NCI-H345 treated with DMSO at 0.1 percent for 48 hours (cell line): ENCODE results near the gene ID4.
"Not testable (repeated sequence)": the region's sequence is repeated elsewhere in the genome, so short reads cannot be mapped to it uniquely, and the experiment has no call there.

Experiments
- DNase-seq: peaks from one replicate; lab custom pipeline; 2025; ENCODE audit not compliant: unreplicated experiment; lab: John Stamatoyannopoulos, UW

Gene ID4

GRCh38 chr6:19831358-19831757 is 5.8 kb upstream of the ID4 start:
- no peak for DNase-seq

DNA sequence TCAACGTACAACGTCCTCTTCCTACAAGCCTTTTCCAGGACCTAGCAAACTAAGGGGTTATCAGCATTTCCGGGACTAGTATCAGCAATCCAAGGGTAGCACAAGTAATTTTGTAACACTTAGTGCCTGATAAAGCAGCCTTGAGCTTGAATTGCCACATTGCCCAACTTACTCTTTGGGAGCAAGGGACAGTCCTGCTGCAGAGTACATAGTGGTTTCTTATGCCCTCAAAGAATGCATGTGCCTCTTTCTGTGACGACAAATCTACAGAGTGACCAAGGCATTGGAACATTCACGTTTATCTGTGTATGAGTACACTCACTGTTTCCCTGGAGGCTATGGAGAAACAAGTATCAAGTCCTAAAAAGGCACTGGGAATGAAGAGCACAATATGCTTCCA is 3.2 kb upstream of the ID4 start:
- no peak for DNase-seq

DNA sequence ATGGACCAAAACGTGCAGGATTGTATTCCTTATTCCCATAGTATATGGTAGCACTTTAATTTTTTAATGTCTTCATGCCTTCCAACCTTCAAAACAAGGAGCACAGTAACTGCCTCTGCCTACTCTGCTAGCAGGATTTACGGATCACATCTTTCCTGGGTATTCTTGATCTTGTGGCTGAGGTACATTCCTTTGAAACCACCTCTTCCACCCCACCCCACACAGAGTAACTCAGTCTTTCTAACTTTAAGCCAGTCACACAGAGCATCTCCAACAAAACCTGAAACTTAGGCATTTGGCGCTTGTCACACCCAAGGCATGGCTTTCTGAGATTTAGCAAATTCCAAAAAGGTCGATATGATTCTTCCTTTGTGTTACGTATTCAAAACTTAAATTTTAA is 2.3 kb upstream of the ID4 start:
- DNase-seq = no peak

- DNase-seq = no peak
Measured at GRCh38 chr6:19835605-19836004, 1.6 kb upstream of the ID4 start.

GRCh38 chr6:19837511-19838441 is 606 bp downstream of the ID4 start:
- DNase-seq = no peak

DNA sequence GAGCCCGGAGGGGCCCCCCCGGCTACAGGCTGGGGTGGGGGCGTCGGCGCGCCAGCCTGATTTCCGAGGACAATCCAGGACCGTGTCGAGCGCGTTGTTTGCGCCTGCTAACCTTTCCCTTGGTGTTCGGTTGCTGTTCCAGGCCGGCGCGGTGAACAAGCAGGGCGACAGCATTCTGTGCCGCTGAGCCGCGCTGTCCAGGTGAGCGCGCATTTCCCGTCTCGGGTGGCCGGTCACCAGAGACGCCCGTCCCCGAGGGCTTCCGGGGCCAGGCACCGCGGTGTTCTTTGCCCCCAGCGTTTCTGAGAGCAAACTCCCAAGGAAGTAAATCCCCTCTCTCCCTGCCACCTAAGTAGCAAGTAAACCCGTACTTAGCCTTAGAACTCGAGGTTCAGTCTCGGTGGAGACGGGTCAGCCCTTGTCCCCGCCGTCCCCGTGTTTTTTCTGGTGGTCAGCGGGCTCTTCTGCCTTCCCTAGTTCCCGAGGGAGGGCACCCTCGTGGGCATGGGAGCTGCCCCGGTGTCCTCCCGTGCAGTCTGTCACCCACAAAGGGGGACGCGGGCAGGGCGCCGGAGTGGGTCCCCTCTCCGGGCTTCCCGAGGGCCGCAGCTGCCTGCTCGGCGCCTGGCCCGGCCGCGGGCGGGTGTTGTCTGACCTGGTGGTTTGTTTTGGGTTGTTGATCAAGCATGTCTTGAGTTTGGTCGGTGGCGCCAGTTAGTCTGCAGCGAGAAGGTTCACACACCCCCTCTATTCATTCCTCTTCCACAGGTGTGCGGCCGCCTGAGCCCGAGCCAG is 1.5 kb downstream of the ID4 start:
- DNase-seq = peak; percentile 43

GRCh38 chr6:19839237-19839546 is 2.0 kb downstream of the ID4 start:
- no peak for DNase-seq

DNA sequence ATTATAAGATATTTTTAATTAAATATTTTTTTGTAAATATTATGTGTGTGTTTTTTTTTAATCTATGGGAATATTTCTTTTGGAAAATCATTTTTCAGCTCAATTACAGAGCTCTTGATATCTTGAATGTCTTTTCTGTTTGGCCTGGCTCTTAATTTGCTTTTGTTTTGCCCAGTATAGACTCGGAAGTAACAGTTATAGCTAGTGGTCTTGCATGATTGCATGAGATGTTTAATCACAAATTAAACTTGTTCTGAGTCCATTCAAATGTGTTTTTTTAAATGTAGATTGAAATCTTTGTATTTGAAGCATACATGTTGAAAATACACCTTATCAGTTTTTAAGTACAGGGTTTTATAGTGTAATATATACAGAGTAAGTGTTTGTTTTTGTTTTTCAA is 2.6 kb downstream of the ID4 start:
- no peak for DNase-seq

GRCh38 chr6:19841181-19841580 is 4.0 kb downstream of the ID4 start:
- no peak for DNase-seq

GRCh38 chr6:19842030-19842615 is 5.0 kb downstream of the ID4 start:
- DNase-seq = no peak

DNA sequence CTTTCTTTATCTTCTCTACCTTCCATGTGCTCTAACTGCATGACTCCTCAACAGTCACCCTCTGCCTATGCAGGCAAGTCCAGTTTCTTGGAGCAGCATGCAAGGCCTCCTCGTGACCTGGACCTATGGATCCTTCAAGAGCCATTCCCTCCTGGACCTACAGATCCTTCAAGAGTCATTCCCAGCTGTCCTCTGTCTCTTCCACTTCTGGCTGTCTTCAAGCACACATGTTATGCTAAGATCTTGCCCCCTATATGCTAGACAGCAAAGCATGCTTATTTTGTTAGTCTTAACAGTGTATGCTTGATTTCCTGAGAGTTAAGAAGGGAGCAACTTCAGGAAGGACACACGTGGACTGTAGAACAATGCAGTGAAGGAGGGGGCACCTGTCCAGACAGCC is 7.5 kb downstream of the ID4 start:
- no peak for DNase-seq

- no peak for DNase-seq
Measured at GRCh38 chr6:19845266-19846041, 8.3 kb downstream of the ID4 start.

DNA sequence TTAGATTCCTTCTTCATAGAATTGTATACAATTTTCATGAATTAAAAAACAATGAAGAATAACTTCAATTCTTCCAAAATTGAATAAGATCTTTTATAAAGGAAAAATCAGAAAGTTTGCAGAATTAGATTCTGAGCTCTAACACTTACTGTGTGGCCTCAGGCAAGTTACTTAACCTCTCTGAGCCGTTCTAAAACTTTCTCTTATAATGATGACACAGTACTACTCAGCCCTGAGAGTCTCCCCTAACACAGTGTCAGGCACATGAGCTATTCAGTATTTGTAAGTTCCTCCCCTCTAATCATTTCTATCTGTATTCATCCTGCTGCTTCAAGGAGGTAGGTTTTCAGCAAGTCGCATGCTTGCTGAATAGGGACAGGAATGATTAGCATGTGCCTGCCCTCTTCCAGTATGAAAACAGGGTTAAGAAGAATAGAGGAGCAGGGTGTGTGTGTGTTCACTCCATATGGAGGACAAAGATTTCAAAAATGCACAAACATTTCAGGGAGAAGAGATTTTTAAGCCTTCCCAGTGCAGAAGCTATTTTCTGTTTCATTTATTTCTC is 11.4 kb downstream of the ID4 start:
- DNase-seq = no peak

- DNase-seq = no peak
Measured at GRCh38 chr6:19849196-19849595, 12.0 kb downstream of the ID4 start.

GRCh38 chr6:19849755-19850154 is 12.6 kb downstream of the ID4 start:
- DNase-seq = no peak

DNA sequence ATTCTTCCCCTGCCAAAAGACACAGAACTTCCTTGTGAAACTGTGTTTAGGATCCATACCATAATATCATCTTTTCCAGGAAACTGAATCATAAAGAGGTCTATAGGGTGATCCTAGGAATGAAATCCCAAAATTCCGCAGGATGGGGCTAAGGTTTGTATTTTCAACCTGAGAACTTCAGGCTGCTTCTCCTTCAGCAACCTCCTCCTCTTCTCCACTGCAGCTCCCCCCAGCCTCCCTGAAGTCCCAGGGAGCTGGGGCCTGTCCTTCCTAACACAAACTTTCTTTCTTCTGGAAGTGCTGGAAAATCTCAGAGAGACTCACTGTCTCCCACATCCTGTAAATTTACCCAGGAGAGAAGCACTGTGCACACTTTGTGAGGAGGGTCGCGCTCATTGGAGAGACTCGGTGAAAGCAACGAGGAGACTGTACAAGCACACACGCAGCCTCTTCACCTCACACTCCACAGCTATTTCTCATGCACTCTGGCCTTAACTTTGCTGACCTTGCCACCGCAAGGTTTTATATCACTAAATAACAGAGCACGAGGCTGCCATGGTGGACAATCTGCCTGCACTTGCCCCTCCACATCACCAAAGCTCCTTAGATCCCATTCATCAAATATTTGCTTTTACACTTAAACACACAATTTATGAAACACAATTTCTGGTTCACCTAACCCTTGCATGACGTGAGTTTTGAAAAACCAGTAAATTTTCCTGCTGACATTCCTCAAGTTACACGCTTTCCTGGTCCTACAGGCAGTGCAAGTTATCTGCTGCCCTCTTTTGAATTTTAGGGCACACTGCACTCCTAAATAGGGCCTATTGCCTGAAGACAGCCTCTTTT is 14.3 kb downstream of the ID4 start:
- peak; percentile 64 for DNase-seq

GRCh38 chr6:19852090-19852457 is 14.9 kb downstream of the ID4 start:
- DNase-seq = no peak

DNA sequence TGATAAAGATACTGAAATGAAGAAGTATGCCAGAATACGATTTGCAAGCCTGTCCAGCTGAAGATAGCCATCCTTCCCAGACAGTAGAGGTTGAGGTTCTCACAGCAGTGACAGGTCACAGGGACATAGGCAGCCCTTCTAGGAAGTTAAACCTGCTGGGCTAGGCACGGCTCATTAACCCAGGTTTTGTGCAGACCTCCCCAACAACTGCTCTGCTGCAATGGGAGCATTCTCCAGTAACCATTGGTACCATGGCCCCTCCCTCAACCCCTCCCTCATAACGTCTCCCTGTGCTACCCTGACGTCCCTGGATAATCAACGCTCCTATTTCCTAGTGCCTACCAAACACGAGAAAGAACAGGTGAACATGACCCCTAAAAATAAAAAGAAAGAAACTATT is 15.8 kb downstream of the ID4 start:
- DNase-seq = no peak

DNA sequence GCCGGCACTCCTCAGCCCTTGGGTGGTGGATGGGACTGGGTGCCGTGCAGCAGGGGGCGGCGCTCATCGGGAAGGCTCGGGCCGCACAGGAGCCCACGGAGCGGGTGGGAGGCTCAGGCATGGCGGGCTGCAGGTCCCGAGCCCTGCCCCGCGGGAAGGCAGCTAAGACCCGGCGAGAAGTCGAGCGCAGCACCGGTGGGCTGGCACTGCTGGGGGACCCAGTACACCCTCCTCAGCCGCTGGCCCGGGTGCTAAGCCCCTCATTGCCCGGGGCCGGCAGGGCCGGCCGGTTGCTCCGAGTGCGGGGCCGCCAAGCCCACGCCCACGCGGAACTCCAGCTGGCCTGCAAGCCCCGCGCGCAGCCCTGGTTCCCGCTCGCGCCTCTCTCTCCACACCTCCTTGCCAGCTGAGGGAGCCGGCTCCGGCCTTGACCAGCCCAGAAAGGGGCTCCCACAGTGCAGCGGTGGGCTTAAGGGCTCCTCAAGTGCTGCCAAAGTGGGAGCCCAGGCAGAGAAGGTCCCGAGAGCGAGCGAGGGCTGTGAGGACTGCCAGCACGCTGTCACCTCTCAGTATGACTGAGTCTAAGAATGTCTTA is 17.3 kb downstream of the ID4 start:
- DNase-seq = not testable (repeated sequence)

- DNase-seq = no peak
Measured at GRCh38 chr6:19855536-19855935, 18.4 kb downstream of the ID4 start.
